Measurements from ENCODE around the gene MEPCE.
A peak's percentile ranks its signal among the peaks of the same experiment; 100 is the strongest.
"Not testable (repeated sequence)": the region's sequence is repeated elsewhere in the genome, so short reads cannot be mapped to it uniquely, and the experiment has no call there.

The MEPCE gene

GRCh38 chr7:100433592-100434296 lies 4.1 kb downstream of the MEPCE start:
- DNase-seq (ENCODE audit: low read depth), result no peak

- no peak for DNase-seq (ENCODE audit: low read depth)
Observed at GRCh38 chr7:100434297-100435144, 4.9 kb downstream of the MEPCE start.

- DNase-seq (ENCODE audit: low read depth), result peak; percentile 52
Observed at GRCh38 chr7:100435401-100436304, 6.0 kb downstream of the MEPCE start.

GRCh38 chr7:100437150-100438100 lies 7.8 kb downstream of the MEPCE start:
- no peak for DNase-seq (ENCODE audit: low read depth)

- DNase-seq (ENCODE audit: low read depth), result no peak
Observed at GRCh38 chr7:100438172-100438571, 8.5 kb downstream of the MEPCE start.

- not testable (repeated sequence) for DNase-seq (ENCODE audit: low read depth)
Observed at GRCh38 chr7:100438731-100439130, 9.1 kb downstream of the MEPCE start.

- DNase-seq (ENCODE audit: low read depth), result not testable (repeated sequence)
Observed at GRCh38 chr7:100439244-100439643, 9.6 kb downstream of the MEPCE start.

- DNase-seq (ENCODE audit: low read depth), result no peak
Observed at GRCh38 chr7:100441641-100442535, 12.3 kb downstream of the MEPCE start.

GRCh38 chr7:100443096-100443840 lies 13.6 kb downstream of the MEPCE start:
- DNase-seq (ENCODE audit: low read depth), result no peak

GRCh38 chr7:100444311-100445278 lies 15.0 kb downstream of the MEPCE start:
- peak; percentile 96 for DNase-seq (ENCODE audit: low read depth)

- DNase-seq (ENCODE audit: low read depth), result peak; percentile 69
Observed at GRCh38 chr7:100446040-100446439, 16.4 kb downstream of the MEPCE start.

- not testable (repeated sequence) for DNase-seq (ENCODE audit: low read depth)
Observed at GRCh38 chr7:100447363-100447762, 17.7 kb downstream of the MEPCE start.

- no peak for DNase-seq (ENCODE audit: low read depth)
Observed at GRCh38 chr7:100449190-100449795, 19.7 kb downstream of the MEPCE start.

GRCh38 chr7:100452513-100452912 lies 22.9 kb downstream of the MEPCE start:
- DNase-seq (ENCODE audit: low read depth), result no peak

GRCh38 chr7:100453854-100454253 lies 24.2 kb downstream of the MEPCE start:
- DNase-seq (ENCODE audit: low read depth), result not testable (repeated sequence)

- DNase-seq (ENCODE audit: low read depth), result no peak
Observed at GRCh38 chr7:100455206-100455605, 25.6 kb downstream of the MEPCE start.

- DNase-seq (ENCODE audit: low read depth), result no peak
Observed at GRCh38 chr7:100456562-100456961, 26.9 kb downstream of the MEPCE start.

GRCh38 chr7:100457033-100457432 lies 27.4 kb downstream of the MEPCE start:
- DNase-seq (ENCODE audit: low read depth), result no peak

All from ELR (cell line).